Endodermal cell (in vitro differentiated cells): Measurements from ENCODE around the gene MRPL1. TPM values are rescaled to one million over a fixed set of nuclear protein-coding genes. Genes with fewer than 3 reads are reported as not detected.

ENCODE experiments used
- DNase-seq: peaks from one replicate; pipeline ENCODE4 v3.0.0-alpha.2; 2017
- H3K27ac ChIP-seq: 2 replicates; pipeline ENCODE4 v1.5.1; 2013; ENCODE audit warnings: mild to moderate bottlenecking, low read depth, low read length, moderate library complexity
- H3K27me3 ChIP-seq: 2 replicates; pipeline ENCODE4 v1.6.1; 2013; ENCODE audit warnings: mild to moderate bottlenecking, low read length, moderate library complexity; ENCODE audit not compliant: insufficient read depth, control insufficient read depth, poor library complexity, severe bottlenecking
- H3K36me3 ChIP-seq: 2 replicates; pipeline ENCODE4 v1.7.0; 2013; ENCODE audit warnings: mild to moderate bottlenecking, low read length, moderate library complexity; ENCODE audit not compliant: control insufficient read depth, insufficient read depth
- H3K4me1 ChIP-seq: one replicate; pipeline ENCODE4 v1.7.0; 2013; ENCODE audit warnings: low read length; ENCODE audit not compliant: control insufficient read depth, insufficient read depth
- H3K4me3 ChIP-seq: 2 replicates; pipeline ENCODE4 v1.5.1; 2013; ENCODE audit warnings: mild to moderate bottlenecking, low read length, moderate library complexity
- H3K9ac ChIP-seq: 2 replicates; pipeline ENCODE4 v1.6.1; 2013; ENCODE audit warnings: mild to moderate bottlenecking, low read length, moderate library complexity; ENCODE audit not compliant: poor library complexity, severe bottlenecking; ENCODE audit errors: extremely low read depth
- H3K9me3 ChIP-seq: 2 replicates; pipeline ENCODE4 v1.6.1; 2013; ENCODE audit warnings: mild to moderate bottlenecking, low read length, moderate library complexity; ENCODE audit not compliant: control insufficient read depth
- H3K27ac Mint-ChIP-seq: 2 replicates; pipeline ENCODE4 v1.8.0; 2020; ENCODE audit warnings: mixed read lengths
- H3K27me3 Mint-ChIP-seq: 2 replicates; pipeline ENCODE4 v1.8.0; 2021; ENCODE audit warnings: mild to moderate bottlenecking, mixed read lengths; ENCODE audit not compliant: insufficient read depth
- H3K36me3 Mint-ChIP-seq: 2 replicates; pipeline ENCODE4 v1.8.0; 2020; ENCODE audit warnings: low read depth, mixed read lengths
- H3K4me1 Mint-ChIP-seq: 2 replicates; pipeline ENCODE4 v1.8.0; 2020; ENCODE audit warnings: mixed read lengths
- H3K4me3 Mint-ChIP-seq: 2 replicates; pipeline ENCODE4 v1.8.0; 2020; ENCODE audit warnings: mild to moderate bottlenecking, moderate library complexity, mixed read lengths
- H3K9me3 Mint-ChIP-seq: 2 replicates; pipeline ENCODE4 v1.8.0; 2020; ENCODE audit warnings: mild to moderate bottlenecking, mixed read lengths
- WGBS, 2 experiments: methylation state at CpG; one replicate each; pipeline versions ENCODE4 v1.1.5 to v1.1.7; 2013; ENCODE audit warnings: missing lambda C conversion rate in 2 of 2, mixed read lengths in 1 of 2; ENCODE audit not compliant: insufficient coverage in 1 of 2, insufficient read length in 1 of 2; 5-methylcytosine and 5-hydroxymethylcytosine counted together
- total RNA-seq, 2 donors: library from RNA; stranded (reverse); fragmentation: NEBNext Ultra II Directional in 1 of 2; extraction: Animal tissue kit (Norgen Biotek cat#: 25700) in 1 of 2; gene quantifications; 2 replicates in 1 of 2; 3 replicates in 1 of 2; pipeline ENCODE4 v1.2.1, GENCODE V29; 2021
- TF ChIP-seq, protein P1 (sequence below): fragments of 200-600 bp; sonication (generic); conservative IDR thresholded peaks from 2 replicates; pipeline ENCODE4 v1.5.0; 2021; ENCODE audit warnings: antibody characterized with exemption, mild to moderate bottlenecking

The MRPL1 gene
- total RNA-seq, 2 donors from 2014 or later: 31.7 to 46.4 TPM

DNA sequence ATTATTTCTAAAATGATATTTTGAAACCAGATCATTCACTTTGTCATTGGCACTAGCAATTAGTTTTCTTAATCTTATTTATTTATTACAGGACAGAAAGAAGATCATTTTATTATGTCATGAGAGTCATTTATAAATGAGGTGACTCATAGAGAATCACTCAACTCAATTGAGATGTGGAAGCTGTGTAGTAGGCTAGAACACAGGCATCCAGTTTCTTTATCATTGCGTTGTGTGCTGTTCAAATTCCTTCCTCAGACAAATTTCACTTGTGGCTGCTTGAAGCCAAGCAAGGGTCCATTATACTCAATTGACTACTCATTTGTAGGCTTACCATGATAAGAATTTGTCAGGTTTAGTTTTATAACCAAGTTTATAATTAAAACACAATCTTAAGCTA lies 87.6 kb downstream of the MRPL1 start:
- Histone ChIP-seq H3K9ac (no peak overlapping the region), H3K9me3 (peaks cover 9% of the 10 kb centered on the region), H3K27me3 (no peaks in the 10 kb centered on the region), H3K27ac (no peak overlapping the region), H3K36me3 (peaks cover 40% of the 10 kb centered on the region), H3K4me1 (no peaks in the 10 kb centered on the region), H3K4me3 (no peak overlapping the region)
- Mint-ChIP-seq H3K4me1 (no peaks in the 10 kb centered on the region), H3K27ac (no peak overlapping the region), H3K9me3 (peaks cover 15% of the 10 kb centered on the region), H3K4me3 (no peak overlapping the region), H3K27me3 (no peaks in the 10 kb centered on the region), H3K36me3 (peaks cover 19% of the 10 kb centered on the region)
- DNase-seq: no peak
- TF ChIP-seq, protein P1, sequence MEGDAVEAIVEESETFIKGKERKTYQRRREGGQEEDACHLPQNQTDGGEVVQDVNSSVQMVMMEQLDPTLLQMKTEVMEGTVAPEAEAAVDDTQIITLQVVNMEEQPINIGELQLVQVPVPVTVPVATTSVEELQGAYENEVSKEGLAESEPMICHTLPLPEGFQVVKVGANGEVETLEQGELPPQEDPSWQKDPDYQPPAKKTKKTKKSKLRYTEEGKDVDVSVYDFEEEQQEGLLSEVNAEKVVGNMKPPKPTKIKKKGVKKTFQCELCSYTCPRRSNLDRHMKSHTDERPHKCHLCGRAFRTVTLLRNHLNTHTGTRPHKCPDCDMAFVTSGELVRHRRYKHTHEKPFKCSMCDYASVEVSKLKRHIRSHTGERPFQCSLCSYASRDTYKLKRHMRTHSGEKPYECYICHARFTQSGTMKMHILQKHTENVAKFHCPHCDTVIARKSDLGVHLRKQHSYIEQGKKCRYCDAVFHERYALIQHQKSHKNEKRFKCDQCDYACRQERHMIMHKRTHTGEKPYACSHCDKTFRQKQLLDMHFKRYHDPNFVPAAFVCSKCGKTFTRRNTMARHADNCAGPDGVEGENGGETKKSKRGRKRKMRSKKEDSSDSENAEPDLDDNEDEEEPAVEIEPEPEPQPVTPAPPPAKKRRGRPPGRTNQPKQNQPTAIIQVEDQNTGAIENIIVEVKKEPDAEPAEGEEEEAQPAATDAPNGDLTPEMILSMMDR: no peak
- WGBS, 2 experiments: 100% methylated on average over 1 of the region's 1 CpG

- Mint-ChIP-seq H3K27ac (no peak overlapping the region), H3K9me3 (no peaks in the 10 kb centered on the region), H3K27me3 (no peaks in the 10 kb centered on the region), H3K4me1 (peaks cover 5% of the 10 kb centered on the region), H3K36me3 (peaks cover 6% of the 10 kb centered on the region), H3K4me3 (no peak overlapping the region)
- TF ChIP-seq, protein P1: no peak
- Histone ChIP-seq H3K4me1 (no peaks in the 10 kb centered on the region), H3K9me3 (no peaks in the 10 kb centered on the region), H3K27me3 (no peaks in the 10 kb centered on the region), H3K27ac (no peak overlapping the region), H3K9ac (no peak overlapping the region), H3K36me3 (peaks cover 38% of the 10 kb centered on the region), H3K4me3 (no peak overlapping the region)
- 92 to 95% methylated on average over 3 to 5 of the region's 5 CpGs for WGBS, 2 experiments
- DNase-seq: no peak
Measured at GRCh38 chr4:77952457-77952856, 89.8 kb downstream of the MRPL1 start.

DNA sequence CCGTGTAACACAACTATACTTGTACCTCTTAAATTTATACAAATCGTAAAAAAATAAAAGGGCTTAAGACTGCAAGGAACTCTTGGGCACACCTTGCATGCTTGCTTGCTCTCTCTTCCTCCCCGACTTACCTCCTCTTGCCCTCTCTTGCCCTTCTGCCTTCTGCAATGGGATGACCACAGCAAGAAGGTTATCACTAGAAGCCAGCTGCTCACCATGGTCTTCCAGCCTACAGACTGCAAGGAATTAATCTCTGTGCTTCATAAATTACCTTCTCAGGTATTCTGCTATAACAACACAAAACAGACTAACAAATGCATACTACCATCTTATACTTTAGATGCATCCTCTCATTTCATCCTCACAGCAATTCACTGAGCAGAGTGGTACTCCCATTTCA lies 92.1 kb downstream of the MRPL1 start:
- no peak overlapping the region for H3K4me3 ChIP-seq
- Mint-ChIP-seq H3K4me1 (peaks cover 5% of the 10 kb centered on the region), H3K27me3 (no peaks in the 10 kb centered on the region), H3K4me3 (no peak overlapping the region), H3K9me3 (no peaks in the 10 kb centered on the region), H3K27ac (no peak overlapping the region), H3K36me3 (peaks cover 6% of the 10 kb centered on the region)
- TF ChIP-seq, protein P1: no peak
- no peak overlapping the region for H3K9ac ChIP-seq
- H3K27me3 ChIP-seq: no peaks in the 10 kb centered on the region
- no peaks in the 10 kb centered on the region for H3K9me3 ChIP-seq
- H3K36me3 ChIP-seq: peaks cover 36% of the 10 kb centered on the region
- H3K27ac ChIP-seq: no peak overlapping the region
- no peaks in the 10 kb centered on the region for H3K4me1 ChIP-seq
- WGBS, 2 experiments: 90 to 100% methylated on average over 2 to 3 of the region's 3 CpGs
- DNase-seq: no peak
